Measurements from ENCODE around the gene SOX6.

SOX6 gene

GRCh38 chr11:16312233-16312765 lies 44.0 kb downstream of the SOX6 start:
- no peak for DNase-seq

GRCh38 chr11:16311831-16312230 lies 44.5 kb downstream of the SOX6 start:
- DNase-seq = no peak

GRCh38 chr11:16310943-16311342 lies 45.4 kb downstream of the SOX6 start:
- no peak for DNase-seq

GRCh38 chr11:16309226-16309625 lies 47.1 kb downstream of the SOX6 start:
- peak; percentile 40 for DNase-seq

- DNase-seq = no peak
Measured at GRCh38 chr11:16301462-16301861, 54.9 kb downstream of the SOX6 start.

- DNase-seq = peak; percentile 89
Measured at GRCh38 chr11:16299884-16300782, 56.2 kb downstream of the SOX6 start.

- no peak for DNase-seq
Measured at GRCh38 chr11:16299390-16299789, 57.0 kb downstream of the SOX6 start.

GRCh38 chr11:16297332-16297731 lies 59.0 kb downstream of the SOX6 start:
- DNase-seq = peak; percentile 93

GRCh38 chr11:16296273-16296672 lies 60.1 kb downstream of the SOX6 start:
- DNase-seq = no peak

- DNase-seq = no peak
Measured at GRCh38 chr11:16295592-16295991, 60.8 kb downstream of the SOX6 start.

- peak; percentile 37 for DNase-seq
Measured at GRCh38 chr11:16293204-16293681, 63.1 kb downstream of the SOX6 start.

- peak; percentile 76 for DNase-seq
Measured at GRCh38 chr11:16292167-16292859, 64.0 kb downstream of the SOX6 start.

GRCh38 chr11:16291729-16292128 lies 64.6 kb downstream of the SOX6 start:
- DNase-seq = peak; percentile 70

GRCh38 chr11:16289541-16289940 lies 66.8 kb downstream of the SOX6 start:
- DNase-seq = no peak

GRCh38 chr11:16287630-16288280 lies 68.6 kb downstream of the SOX6 start:
- no peak for DNase-seq

GRCh38 chr11:16286095-16286494 lies 70.3 kb downstream of the SOX6 start:
- no peak for DNase-seq

- peak; percentile 99 for DNase-seq
Measured at GRCh38 chr11:16280256-16280682, 76.1 kb downstream of the SOX6 start.

- DNase-seq = no peak
Measured at GRCh38 chr11:16279524-16279923, 76.8 kb downstream of the SOX6 start.

GRCh38 chr11:16278979-16279378 lies 77.4 kb downstream of the SOX6 start:
- DNase-seq = no peak

- peak; percentile 85 for DNase-seq
Measured at GRCh38 chr11:16278273-16278672, 78.1 kb downstream of the SOX6 start.

GRCh38 chr11:16276251-16276650 lies 80.1 kb downstream of the SOX6 start:
- no peak for DNase-seq

GRCh38 chr11:16271258-16271657 lies 85.1 kb downstream of the SOX6 start:
- DNase-seq = no peak

- DNase-seq = no peak
Measured at GRCh38 chr11:16266021-16266420, 90.3 kb downstream of the SOX6 start.

Data from NCI-H1105 treated with DMSO at 0.1 percent for 48 hours (cell line).